GM21423 (cell line): ENCODE results near the gene TSHZ1.

Experiments
- ATAC-seq: cut with Tn5 transposase; IDR thresholded peaks from one replicate; pipeline ENCODE4 v1.9.1; 2021; ENCODE audit warnings: mild to moderate bottlenecking, moderate library complexity; ENCODE audit not compliant: unreplicated experiment

The TSHZ1 gene

GRCh38 chr18:75338631-75339030 lies 128.0 kb downstream of the TSHZ1 start:
- no peak for ATAC-seq
